Brain microvascular endothelial cell (primary cell): Measurements from ENCODE around the gene ABCA3.
A peak's percentile ranks its signal among the peaks of the same experiment; 100 is the strongest.

Experiments
- DNase-seq: peaks from one replicate; pipeline ENCODE4 v3.0.0-alpha.2; 2020
- H3K27ac ChIP-seq: fragments of 250-450 bp; sonication (Bioruptor Pico); 2 replicates; pipeline ENCODE4 v1.5.1; 2020; ENCODE audit warnings: mild to moderate bottlenecking, moderate library complexity
- H3K27me3 ChIP-seq: fragments of 250-450 bp; sonication (Bioruptor Pico); replicated peaks from 2 replicates; pipeline ENCODE4 v1.5.1; 2020; ENCODE audit warnings: mild to moderate bottlenecking
- H3K36me3 ChIP-seq: fragments of 250-450 bp; sonication (Bioruptor Pico); replicated peaks from 2 replicates; pipeline ENCODE4 v1.5.1; 2020; ENCODE audit warnings: mild to moderate bottlenecking
- H3K4me3 ChIP-seq: 2 replicates; pipeline ENCODE4 v1.5.1; 2011; ENCODE audit warnings: low read depth, mild to moderate bottlenecking, control low read depth, low read length, moderate library complexity
- in situ Hi-C: cut with HindIII; loops from 2 replicates; pipeline ENCODE4 v1.10.0; 2017; ENCODE audit warnings: low sequenced_read_pairs, low pct_ligation_motif_present
- TF ChIP-seq, protein P1 (sequence below): IDR thresholded peaks from 2 replicates; pipeline ENCODE4 v1.5.1; 2011; ENCODE audit warnings: low read depth, mild to moderate bottlenecking, moderate library complexity, low read length, control low read depth, inconsistent platforms; ENCODE audit errors: missing control alignments

ABCA3 gene

DNA sequence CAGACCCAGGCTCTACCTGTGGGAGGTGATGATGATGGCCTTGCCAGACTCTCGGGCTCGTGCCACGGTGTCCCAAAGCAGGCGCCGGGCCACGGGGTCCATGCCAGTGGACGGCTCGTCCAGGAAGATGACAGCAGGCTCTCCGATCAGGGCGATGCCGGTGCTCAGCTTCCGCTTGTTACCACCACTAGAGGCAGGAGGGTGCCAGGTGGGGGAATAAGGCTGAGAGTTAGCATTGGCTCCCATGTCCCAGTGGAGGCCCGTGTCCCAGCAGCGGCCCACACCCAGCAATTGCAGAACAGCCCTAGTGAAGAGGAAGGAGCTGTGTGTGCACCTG is 62.3 kb downstream of the ABCA3 start:
- Histone ChIP-seq H3K27ac (no peak overlapping the region), H3K36me3 (no peaks in the 10 kb centered on the region), H3K4me3 (no peak overlapping the region), H3K27me3 (no peaks in the 10 kb centered on the region)
- DNase-seq, result no peak
- in situ Hi-C loops, result no loop called here
- TF ChIP-seq, protein P1, sequence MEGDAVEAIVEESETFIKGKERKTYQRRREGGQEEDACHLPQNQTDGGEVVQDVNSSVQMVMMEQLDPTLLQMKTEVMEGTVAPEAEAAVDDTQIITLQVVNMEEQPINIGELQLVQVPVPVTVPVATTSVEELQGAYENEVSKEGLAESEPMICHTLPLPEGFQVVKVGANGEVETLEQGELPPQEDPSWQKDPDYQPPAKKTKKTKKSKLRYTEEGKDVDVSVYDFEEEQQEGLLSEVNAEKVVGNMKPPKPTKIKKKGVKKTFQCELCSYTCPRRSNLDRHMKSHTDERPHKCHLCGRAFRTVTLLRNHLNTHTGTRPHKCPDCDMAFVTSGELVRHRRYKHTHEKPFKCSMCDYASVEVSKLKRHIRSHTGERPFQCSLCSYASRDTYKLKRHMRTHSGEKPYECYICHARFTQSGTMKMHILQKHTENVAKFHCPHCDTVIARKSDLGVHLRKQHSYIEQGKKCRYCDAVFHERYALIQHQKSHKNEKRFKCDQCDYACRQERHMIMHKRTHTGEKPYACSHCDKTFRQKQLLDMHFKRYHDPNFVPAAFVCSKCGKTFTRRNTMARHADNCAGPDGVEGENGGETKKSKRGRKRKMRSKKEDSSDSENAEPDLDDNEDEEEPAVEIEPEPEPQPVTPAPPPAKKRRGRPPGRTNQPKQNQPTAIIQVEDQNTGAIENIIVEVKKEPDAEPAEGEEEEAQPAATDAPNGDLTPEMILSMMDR, result peak; percentile 35

DNA sequence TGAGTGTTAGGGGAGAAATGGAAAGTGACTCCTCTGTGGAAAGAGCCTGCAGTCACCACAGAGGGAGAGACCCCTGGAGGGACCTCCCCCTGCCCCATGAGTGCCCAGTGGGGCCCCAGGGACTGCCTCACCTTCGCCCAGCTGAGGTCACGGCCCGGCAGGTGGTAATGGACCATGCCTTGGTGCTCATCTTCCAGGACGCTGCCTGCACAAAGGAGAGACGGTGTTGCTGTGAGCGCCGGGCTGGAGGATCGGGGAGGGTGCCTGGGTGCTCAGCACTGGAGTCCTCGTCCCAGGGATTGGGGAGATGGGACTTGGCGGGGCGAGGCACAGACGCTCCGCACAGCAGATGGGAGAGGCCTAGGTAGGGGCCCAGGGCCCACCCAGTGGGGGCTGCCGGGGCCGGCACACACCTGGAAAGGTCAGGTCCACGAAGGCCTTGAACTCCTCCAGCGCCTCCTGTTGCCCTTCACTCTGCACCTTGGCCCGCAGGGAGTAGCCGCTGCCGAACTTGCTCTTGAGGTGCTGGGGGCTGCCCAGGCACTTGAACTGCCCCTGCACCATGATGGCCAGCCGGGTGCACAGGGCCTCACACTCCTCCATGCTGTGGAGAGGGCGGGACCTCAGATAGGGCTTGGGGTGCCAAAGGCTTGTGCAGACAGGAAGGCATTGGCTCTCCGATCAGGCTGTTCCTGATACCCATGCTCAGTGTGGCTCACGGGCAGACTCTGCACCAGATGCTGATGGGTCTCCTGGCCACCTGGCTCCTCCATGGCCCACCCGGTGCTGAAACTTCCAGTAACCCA is 62.9 kb downstream of the ABCA3 start:
- in situ Hi-C loops, result no loop called here
- H3K27me3 ChIP-seq, result no peaks in the 10 kb centered on the region
- H3K36me3 ChIP-seq, result no peaks in the 10 kb centered on the region
- H3K27ac ChIP-seq, result no peak overlapping the region
- no peak overlapping the region for H3K4me3 ChIP-seq
- DNase-seq, result no peak
- TF ChIP-seq, protein P1, result no peak

DNA sequence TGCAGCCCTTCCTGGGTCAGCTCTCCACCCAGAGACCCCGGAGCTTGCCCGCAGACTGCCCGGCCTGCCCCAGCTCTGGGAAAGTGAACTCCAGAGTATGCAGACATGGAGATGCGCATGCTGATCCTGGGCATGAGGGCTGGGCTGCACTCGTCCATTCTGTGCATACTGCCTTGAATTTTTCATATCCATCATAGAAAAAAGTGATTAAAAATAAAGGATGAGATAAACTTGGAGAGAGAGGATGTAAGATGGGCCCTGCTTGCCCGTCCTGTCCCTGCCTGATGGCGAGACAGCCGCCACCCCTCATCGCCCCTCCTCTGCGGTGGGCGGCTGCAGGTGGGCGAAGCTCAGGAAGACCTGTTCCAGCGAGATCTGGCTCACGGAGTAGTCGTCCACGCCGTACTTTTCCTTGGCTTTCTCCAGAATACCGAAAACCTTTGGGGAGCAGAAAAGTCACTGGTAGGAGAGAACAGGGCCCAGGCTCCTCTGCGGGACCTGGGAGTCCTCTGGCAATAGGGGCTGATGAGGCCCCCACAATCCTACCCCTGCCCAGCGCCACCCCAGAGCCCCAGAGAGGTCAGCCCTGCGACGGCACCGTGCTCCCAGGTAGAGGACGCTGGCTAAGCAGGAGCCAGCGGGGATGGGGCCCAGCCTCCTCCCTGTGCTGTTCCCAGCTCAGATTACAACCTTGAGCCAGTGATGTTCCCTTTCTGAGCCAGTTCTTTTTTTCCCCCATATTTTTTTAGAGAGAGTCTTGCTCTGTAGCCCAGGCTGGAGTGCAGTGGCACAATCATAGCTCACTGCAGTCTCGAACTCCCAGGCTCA is 63.9 kb downstream of the ABCA3 start:
- H3K27me3 ChIP-seq, result no peaks in the 10 kb centered on the region

DNA sequence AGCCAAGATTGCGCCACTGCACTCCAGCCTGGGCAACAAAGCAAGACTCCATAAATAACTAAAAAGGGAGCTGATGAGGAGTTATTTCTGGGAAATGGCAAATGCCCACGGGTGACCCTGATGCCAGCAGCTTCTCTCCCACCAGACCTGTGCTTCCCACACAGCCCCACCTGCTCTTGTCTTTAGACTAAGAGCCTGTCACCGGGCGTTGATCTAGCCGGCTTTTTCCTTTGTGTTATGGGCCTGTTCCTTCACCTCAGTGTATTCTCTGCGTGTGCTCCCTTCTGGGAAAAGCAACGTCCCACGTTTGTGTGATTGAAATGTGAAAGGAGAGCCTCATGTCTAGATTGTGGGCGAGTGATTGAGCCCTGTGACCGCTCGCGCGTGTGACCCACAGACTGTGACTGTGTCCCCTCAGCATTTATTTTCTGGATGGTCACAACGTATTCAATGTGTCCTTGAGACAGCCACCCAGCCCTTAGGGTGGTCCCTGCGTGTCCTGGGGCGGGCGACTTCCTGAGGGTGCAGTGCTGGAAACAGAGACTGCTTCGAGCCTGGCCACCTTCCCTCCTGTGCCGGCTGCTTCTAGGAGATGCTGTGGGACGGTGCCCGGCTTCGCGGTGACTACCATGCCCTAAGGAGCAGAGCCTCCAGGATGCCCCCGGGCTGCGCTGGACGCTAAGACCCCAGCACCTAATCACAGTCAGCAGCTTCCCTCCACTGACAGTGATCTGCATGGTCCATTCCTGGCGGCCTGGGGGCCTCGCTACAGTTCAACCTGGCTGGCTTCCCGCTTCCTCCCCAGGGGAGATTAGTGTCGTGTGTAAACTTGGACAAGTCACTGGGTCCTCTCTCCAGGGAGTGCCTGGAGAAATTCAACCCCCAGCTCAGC is 64.8 kb downstream of the ABCA3 start:
- TF ChIP-seq, protein P1, result no peak
- H3K27ac ChIP-seq, result no peak overlapping the region
- H3K27me3 ChIP-seq, result no peaks in the 10 kb centered on the region
- no peak overlapping the region for H3K4me3 ChIP-seq
- in situ Hi-C loops, result no loop called here
- DNase-seq, result no peak
- H3K36me3 ChIP-seq, result no peaks in the 10 kb centered on the region

More for the DNA sequence above, 63.9 kb downstream of the ABCA3 start:
- no peak overlapping the region for H3K27ac ChIP-seq
- in situ Hi-C loops, result no loop called here
- no peak for DNase-seq
- no peak overlapping the region for H3K4me3 ChIP-seq
- H3K36me3 ChIP-seq, result no peaks in the 10 kb centered on the region
- TF ChIP-seq, protein P1, result no peak

DNA sequence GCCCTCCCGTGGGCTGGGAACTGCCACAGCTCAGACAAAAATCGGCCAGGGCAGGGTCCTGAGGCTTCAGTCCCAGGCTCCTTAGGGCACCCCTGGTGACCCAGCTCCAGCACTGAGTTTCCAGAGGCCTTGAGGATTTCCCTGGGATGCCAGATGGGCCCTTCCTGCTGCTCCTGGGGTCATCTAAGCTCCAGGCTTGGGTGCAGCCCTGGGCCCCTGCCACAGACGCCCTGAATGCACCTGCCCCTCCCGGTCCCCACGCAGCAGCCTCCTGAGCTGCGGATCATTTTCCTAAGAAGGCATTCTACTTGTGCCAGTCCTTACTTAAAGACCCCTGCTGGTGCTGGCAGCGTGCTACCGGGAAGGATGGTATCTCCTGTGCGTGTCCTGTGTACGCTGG is 66.6 kb downstream of the ABCA3 start:
- DNase-seq, result no peak
- H3K27ac ChIP-seq, result no peak overlapping the region
- H3K36me3 ChIP-seq, result no peaks in the 10 kb centered on the region
- TF ChIP-seq, protein P1, result no peak
- in situ Hi-C loops, result no loop called here
- no peak overlapping the region for H3K4me3 ChIP-seq
- H3K27me3 ChIP-seq, result no peaks in the 10 kb centered on the region
